Measurements from ENCODE around the gene RUNDC3A.
"Not testable (repeated sequence)": the region's sequence is repeated elsewhere in the genome, so short reads cannot be mapped to it uniquely, and the experiment has no call there.

Gene RUNDC3A

DNA sequence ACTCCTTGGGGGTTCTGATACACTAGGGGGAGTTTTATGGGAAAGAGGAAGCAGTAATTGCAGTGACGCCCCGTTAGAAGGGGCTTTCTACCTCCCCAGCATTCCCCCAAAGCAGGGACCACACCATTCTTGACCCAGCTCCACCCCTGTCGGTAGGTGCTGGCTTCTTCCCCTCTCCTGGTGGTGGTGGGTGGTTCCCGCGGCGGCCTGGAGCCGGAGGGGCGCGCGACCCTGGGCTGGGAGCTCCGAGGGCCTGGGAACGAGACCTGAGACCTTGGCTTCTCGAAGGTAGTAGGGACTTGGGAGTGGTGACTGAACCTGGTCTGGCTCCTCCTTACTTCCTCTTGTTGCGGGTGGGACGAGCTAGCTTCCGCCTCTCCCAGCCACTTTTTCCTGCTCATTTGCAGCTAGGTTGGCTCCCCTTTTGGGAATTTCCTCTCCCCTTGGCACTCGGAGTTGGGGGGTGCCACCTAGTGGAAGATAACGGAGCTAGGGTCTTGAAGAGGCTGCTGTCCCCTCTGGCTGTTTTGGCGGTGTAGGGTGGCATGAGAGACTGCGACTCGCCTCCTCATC lies 37.1 kb downstream of the RUNDC3A start (continued):
- no peak for TF ChIP-seq BCL11A (tag by site-specific recombination; IDR thresholded peaks at IDR 0.05; ENCODE audit: low read depth)
- peak; percentile 67 for TF ChIP-seq ZNF654 (tag by site-specific recombination; IDR thresholded peaks at IDR 0.05; ENCODE audit: low read depth)

DNA sequence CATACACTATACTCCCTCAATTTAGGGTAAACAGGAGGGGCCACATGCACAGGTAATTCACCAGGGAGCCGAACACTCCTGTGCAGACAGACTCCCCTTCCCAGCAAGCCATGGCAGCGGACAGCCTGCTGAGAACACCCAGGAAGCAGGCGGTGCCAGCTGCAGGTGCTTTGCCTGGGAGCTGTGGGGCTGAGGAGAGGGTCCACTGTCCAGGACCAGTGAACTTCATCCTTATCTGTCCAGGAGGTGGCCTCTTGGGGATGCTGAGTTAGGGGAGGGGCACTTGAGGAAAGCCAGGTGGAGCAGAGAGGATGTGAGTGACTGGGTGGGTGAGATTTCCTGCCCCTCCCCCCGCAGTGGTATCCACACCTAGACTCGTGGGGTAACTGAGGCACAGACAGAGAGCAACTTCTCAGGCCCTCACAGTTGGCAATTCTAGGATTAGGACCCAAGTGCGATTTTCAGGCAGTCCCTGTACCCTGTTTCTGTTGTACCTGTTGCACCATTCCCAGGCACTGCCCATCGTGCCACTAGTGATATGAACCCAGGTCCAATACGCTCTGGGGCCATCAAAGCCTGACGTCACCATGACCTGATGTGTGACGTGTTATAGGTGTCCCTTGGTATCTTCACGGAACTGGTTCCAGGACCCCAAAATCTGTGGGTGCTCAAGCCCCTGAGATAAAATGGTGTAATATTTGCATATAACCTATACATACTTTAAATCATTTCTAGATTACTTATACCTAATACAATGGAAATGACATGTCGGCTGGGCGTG lies 37.9 kb downstream of the RUNDC3A start:
- H3K4me3 ChIP-seq (ENCODE audit: low read depth, low read length): peak overlapping the region; percentile 82
- CTCF ChIA-PET: interaction anchor here (0.6 to 3.3 kb wide), 25 partner anchors 10 to 715 kb away, joined by 3 to 27 read pairs (median 4); partner anchors contain the start of gene FAM171A2
- peaks cover 0 to 26% of the 10 kb centered on the region in 2 experiments; a peak in 1 of 3 replicates for H3K36me3 ChIP-seq (ENCODE audit: control insufficient read depth in 2 of 2, insufficient read depth in 1 of 2, low read length in 2 of 2)

DNA sequence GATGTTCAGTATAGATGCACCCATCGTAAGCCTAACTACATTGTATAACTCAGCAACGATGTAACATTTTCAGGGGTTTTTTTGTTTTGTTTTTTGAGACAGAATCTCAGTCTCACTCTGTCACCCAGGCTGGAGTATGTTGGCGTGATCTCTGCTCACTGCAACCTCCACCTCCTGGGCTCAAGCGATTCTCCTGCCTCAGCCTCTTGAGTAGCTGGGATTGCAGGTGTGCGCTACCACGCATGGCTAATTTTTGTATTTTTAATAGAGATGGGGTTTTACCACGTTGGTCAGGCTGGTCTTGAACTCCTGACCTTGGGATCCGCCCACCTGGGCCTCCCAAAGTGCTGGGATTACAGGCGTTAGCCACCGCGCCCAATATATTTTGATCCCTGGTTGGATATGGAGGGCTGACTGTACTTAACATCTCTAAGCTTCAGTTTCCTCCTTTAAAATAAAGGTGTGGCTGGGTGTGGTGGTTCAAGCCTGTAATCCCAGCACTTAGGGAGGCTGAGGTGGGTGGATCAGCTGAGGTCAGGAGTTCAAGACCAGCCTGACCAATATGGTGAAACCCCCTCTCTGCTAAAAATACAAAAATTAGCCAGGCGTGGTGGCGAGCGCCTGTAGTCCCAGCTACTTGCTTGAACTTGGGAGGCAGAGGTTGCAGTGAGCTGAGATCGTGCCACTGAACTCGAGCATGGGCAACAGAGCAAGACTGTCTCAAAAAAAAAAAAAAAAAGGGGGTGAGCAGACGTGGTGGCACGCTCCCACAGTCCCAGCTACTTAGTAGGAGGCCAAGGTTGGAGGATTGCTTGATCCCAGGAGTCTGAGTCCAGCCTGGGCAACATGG lies 39.0 kb downstream of the RUNDC3A start:
- not testable (repeated sequence) for H3K27ac ChIP-seq (ENCODE audit: extremely low read depth, low read depth, low read length); H3K4me3 ChIP-seq (ENCODE audit: low read depth, low read length); H3K9me3 ChIP-seq (ENCODE audit: control insufficient read depth, insufficient read depth, low read depth, low read length); H3K4me1 ChIP-seq (ENCODE audit: control insufficient read depth, insufficient read depth, low read length)
- TF ChIP-seq, protein P1, sequence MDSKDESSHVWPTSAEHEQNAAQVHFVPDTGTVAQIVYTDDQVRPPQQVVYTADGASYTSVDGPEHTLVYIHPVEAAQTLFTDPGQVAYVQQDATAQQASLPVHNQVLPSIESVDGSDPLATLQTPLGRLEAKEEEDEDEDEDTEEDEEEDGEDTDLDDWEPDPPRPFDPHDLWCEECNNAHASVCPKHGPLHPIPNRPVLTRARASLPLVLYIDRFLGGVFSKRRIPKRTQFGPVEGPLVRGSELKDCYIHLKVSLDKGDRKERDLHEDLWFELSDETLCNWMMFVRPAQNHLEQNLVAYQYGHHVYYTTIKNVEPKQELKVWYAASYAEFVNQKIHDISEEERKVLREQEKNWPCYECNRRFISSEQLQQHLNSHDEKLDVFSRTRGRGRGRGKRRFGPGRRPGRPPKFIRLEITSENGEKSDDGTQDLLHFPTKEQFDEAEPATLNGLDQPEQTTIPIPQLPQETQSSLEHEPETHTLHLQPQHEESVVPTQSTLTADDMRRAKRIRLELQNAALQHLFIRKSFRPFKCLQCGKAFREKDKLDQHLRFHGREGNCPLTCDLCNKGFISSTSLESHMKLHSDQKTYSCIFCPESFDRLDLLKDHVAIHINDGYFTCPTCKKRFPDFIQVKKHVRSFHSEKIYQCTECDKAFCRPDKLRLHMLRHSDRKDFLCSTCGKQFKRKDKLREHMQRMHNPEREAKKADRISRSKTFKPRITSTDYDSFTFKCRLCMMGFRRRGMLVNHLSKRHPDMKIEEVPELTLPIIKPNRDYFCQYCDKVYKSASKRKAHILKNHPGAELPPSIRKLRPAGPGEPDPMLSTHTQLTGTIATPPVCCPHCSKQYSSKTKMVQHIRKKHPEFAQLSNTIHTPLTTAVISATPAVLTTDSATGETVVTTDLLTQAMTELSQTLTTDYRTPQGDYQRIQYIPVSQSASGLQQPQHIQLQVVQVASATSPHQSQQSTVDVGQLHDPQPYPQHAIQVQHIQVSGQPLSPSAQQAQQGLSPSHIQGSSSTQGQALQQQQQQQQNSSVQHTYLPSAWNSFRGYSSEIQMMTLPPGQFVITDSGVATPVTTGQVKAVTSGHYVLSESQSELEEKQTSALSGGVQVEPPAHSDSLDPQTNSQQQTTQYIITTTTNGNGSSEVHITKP (tag by site-specific recombination; IDR thresholded peaks at IDR 0.05): peak; percentile 40; the same call in 1 of the 2 replicates
- peak; percentile 51 for TF ChIP-seq KLF1 (tag by site-specific recombination; IDR thresholded peaks at IDR 0.05)
- ChIA-PET CTCF (interaction anchor here (0.6 to 1.5 kb wide), 7 partner anchors 9 to 290 kb away, joined by 3 to 5 read pairs (median 4); no protein-coding TSS in a partner anchor), POLR2A (interaction anchor here (0.5 to 0.9 kb wide), 4 partner anchors 31 to 184 kb away, joined by 3 to 8 read pairs (median 4); partner anchors contain the start of gene ATXN7L3)
- H3K36me3 ChIP-seq (ENCODE audit: control insufficient read depth in 2 of 2, insufficient read depth in 1 of 2, low read length in 2 of 2): peaks cover 0 to 38% of the 10 kb centered on the region in 2 experiments; a peak in 1 of 3 replicates

More for the DNA sequence above, 37.9 kb downstream of the RUNDC3A start:
- Histone ChIP-seq H3K27ac (ENCODE audit: extremely low read depth, low read depth, low read length) (no peak overlapping the region), H3K9me3 (ENCODE audit: control insufficient read depth, insufficient read depth, low read depth, low read length) (no peaks in the 10 kb centered on the region), H3K4me1 (ENCODE audit: control insufficient read depth, insufficient read depth, low read length) (no peaks in the 10 kb centered on the region)
- peak; percentile 55; the same call in 1 of the 2 replicates for TF ChIP-seq SCRT1 (tag by site-specific recombination; IDR thresholded peaks at IDR 0.05; ENCODE audit: borderline replicate concordance)
- TF ChIP-seq SCRT2 (tag by site-specific recombination; IDR thresholded peaks at IDR 0.05): peak; percentile 85
- no peak for TF ChIP-seq ZNF311 (tag by site-specific recombination; IDR thresholded peaks at IDR 0.05; ENCODE audit: borderline replicate concordance)
- TF ChIP-seq ZNF521 (tag by site-specific recombination; IDR thresholded peaks at IDR 0.05): no peak
- TF ChIP-seq ZIC2 (tag by site-specific recombination; IDR thresholded peaks at IDR 0.05): 0 out of 2 replicates have a peak, but pooled peaks have one; percentile 9
- POLR2A ChIA-PET: interaction anchor here (0.6 to 2.5 kb wide), 16 partner anchors 11 to 177 kb away, joined by 3 to 23 read pairs (median 6); partner anchors contain the start of genes ASB16, FAM171A2, GPATCH8 and TMUB2

DNA sequence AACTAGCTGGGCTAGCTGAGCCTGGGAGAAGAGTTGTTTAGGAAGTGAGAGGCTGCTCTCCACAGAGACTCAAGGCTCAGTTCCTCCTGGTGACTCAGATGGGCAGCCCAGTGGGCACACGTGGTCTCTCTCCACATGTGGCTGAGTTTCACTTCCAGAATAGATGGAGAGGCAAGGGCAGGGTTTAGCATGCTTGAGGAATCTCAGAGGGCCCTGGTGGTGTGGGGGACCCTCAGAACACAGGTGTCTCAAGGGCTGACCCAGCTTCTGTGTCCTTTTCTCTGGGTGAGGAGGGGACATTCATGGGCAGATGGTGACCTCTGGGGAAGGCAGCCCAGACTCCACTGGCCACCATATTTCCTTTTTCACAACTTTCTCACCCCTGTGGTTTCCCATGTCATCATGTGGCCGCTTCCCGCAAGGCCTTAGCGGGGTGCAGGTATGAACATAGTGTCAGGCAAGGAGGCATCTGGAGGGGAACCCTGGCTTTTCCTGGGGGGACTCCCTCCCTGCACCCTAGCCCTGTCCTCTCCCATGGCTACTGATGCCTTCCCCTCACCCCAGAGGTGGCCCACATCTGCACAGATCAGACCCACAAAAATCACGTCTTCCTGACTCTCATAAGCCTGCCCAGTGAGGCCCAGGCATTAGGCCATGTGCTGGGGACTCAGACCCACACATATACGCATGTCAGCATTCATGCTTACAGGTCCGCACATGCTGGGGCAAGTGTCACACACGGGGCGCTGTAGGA lies 40.0 kb downstream of the RUNDC3A start:
- peaks cover 0 to 46% of the 10 kb centered on the region in 2 experiments; a peak in 1 of 3 replicates for H3K36me3 ChIP-seq (ENCODE audit: control insufficient read depth in 2 of 2, insufficient read depth in 1 of 2, low read length in 2 of 2)
- no peaks in the 10 kb centered on the region for H3K9me3 ChIP-seq (ENCODE audit: control insufficient read depth, insufficient read depth, low read depth, low read length)
- TF ChIP-seq, protein P2, sequence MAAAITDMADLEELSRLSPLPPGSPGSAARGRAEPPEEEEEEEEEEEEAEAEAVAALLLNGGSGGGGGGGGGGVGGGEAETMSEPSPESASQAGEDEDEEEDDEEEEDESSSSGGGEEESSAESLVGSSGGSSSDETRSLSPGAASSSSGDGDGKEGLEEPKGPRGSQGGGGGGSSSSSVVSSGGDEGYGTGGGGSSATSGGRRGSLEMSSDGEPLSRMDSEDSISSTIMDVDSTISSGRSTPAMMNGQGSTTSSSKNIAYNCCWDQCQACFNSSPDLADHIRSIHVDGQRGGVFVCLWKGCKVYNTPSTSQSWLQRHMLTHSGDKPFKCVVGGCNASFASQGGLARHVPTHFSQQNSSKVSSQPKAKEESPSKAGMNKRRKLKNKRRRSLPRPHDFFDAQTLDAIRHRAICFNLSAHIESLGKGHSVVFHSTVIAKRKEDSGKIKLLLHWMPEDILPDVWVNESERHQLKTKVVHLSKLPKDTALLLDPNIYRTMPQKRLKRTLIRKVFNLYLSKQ (tag by site-specific recombination; IDR thresholded peaks at IDR 0.05; ENCODE audit: borderline replicate concordance): no peak
- TF ChIP-seq MEIS1 (CRISPR knock-in tag; IDR thresholded peaks at IDR 0.05; ENCODE audit: borderline replicate concordance): no peak
- no peak for TF ChIP-seq GLI4 (tag by site-specific recombination; IDR thresholded peaks at IDR 0.05)
- TF ChIP-seq ZBTB17 (tag by site-specific recombination; IDR thresholded peaks at IDR 0.05): no peak
- TF ChIP-seq ZNF768 (tag by site-specific recombination; IDR thresholded peaks at IDR 0.05): no peak
- no peak for TF ChIP-seq ZNF660 (tag by site-specific recombination; IDR thresholded peaks at IDR 0.05)
- no peak for TF ChIP-seq ZNF626 (tag by site-specific recombination; IDR thresholded peaks at IDR 0.05)
- TF ChIP-seq ZNF157 (tag by site-specific recombination; IDR thresholded peaks at IDR 0.05): no peak

More for the DNA sequence above, 40.0 kb downstream of the RUNDC3A start:
- H3K4me3 ChIP-seq (ENCODE audit: low read depth, low read length): no peak overlapping the region
- ChIA-PET POLR2A (interaction anchor here (0.5 to 1.7 kb wide), 3 partner anchors 32 to 118 kb away, joined by 4 to 6 read pairs (median 4); no protein-coding TSS in a partner anchor), CTCF (interaction anchor here (0.6 to 2.1 kb wide), 7 partner anchors 13 to 1871 kb away, joined by 3 to 5 read pairs (median 3); no protein-coding TSS in a partner anchor)
- no peak overlapping the region for H3K27ac ChIP-seq (ENCODE audit: extremely low read depth, low read depth, low read length)
- H3K4me1 ChIP-seq (ENCODE audit: control insufficient read depth, insufficient read depth, low read length): no peaks in the 10 kb centered on the region
